ENCODE measurements around the gene LTBP1. TPM values are rescaled to one million over a fixed set of nuclear protein-coding genes. Genes with fewer than 3 reads are reported as not detected.

The LTBP1 gene
- total RNA-seq, 4 donors from 2014 or later: 5.1 to 12.9 (median 10.7) TPM

DNA sequence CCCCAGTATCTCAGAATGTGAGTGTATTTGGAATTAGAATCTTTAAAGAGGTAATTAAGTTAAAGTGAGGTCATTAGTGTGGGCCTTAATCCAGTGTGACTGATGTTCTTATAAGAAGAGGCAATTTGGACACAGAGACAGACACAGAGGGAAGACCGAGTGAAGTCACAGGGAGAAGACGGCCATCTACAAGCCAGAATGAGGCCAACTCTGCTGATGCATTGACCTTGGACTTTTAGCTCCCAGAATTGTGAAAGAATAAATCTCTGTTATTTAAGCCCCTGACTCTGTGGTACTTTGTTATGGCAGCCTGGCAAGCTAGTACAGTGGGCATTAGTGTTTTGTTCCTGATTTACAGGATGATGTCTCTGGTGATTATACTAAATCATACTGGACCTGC is 64.6 kb downstream of the LTBP1 start:
- no peaks in the 10 kb centered on the region for H3K36me3 ChIP-seq
- no peak overlapping the region for H3K27ac ChIP-seq
- intact Hi-C loops (cut with DNase I): no loop called here
- DNase-seq: no peak
- H3K9me3 ChIP-seq: no peaks in the 10 kb centered on the region
- WGBS, 2 donors: 91 to 94% methylated on average over 2 of the region's 2 CpGs
- H3K4me1 ChIP-seq: no peaks in the 10 kb centered on the region
- TF ChIP-seq, protein P1, sequence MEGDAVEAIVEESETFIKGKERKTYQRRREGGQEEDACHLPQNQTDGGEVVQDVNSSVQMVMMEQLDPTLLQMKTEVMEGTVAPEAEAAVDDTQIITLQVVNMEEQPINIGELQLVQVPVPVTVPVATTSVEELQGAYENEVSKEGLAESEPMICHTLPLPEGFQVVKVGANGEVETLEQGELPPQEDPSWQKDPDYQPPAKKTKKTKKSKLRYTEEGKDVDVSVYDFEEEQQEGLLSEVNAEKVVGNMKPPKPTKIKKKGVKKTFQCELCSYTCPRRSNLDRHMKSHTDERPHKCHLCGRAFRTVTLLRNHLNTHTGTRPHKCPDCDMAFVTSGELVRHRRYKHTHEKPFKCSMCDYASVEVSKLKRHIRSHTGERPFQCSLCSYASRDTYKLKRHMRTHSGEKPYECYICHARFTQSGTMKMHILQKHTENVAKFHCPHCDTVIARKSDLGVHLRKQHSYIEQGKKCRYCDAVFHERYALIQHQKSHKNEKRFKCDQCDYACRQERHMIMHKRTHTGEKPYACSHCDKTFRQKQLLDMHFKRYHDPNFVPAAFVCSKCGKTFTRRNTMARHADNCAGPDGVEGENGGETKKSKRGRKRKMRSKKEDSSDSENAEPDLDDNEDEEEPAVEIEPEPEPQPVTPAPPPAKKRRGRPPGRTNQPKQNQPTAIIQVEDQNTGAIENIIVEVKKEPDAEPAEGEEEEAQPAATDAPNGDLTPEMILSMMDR (IDR thresholded peaks at IDR 0.05): no peak
- H3K4me3 ChIP-seq (replicated peaks in 1 of 3): no peak overlapping the region
- H3K27me3 ChIP-seq: no peaks in the 10 kb centered on the region

GRCh38 chr2:33011941-33012340 is 65.2 kb downstream of the LTBP1 start:
- no peak for DNase-seq
- TF ChIP-seq POLR2A (IDR thresholded peaks at IDR 0.05): no peak
- TF ChIP-seq, protein P1 (IDR thresholded peaks at IDR 0.05): no peak
- Histone ChIP-seq H3K27ac (no peak overlapping the region), H3K4me1 (no peaks in the 10 kb centered on the region), H3K9me3 (no peaks in the 10 kb centered on the region), H3K27me3 (no peaks in the 10 kb centered on the region), H3K4me3 (replicated peaks in 1 of 3) (no peak overlapping the region), H3K36me3 (no peaks in the 10 kb centered on the region)
- intact Hi-C loops (cut with DNase I): no loop called here
- 90 to 92% methylated on average over 3 of the region's 3 CpGs for whole genome bisulfite sequencing, 2 donors

- no peaks in the 10 kb centered on the region for H3K9me3 ChIP-seq
- intact Hi-C loops (cut with DNase I): no loop called here
- DNase-seq: no peak
- H3K27ac ChIP-seq: no peak overlapping the region
- H3K27me3 ChIP-seq: no peaks in the 10 kb centered on the region
- H3K4me1 ChIP-seq: no peaks in the 10 kb centered on the region
- H3K4me3 ChIP-seq (replicated peaks in 1 of 3): no peak overlapping the region
- no peaks in the 10 kb centered on the region for H3K36me3 ChIP-seq
- TF ChIP-seq, protein P1 (IDR thresholded peaks at IDR 0.05): no peak
- no peak for TF ChIP-seq POLR2A (IDR thresholded peaks at IDR 0.05)
- 83 to 85% methylated on average over 3 of the region's 3 CpGs for WGBS, 2 donors
These were observed 66.9 kb downstream of the LTBP1 start for GRCh38 chr2:33013684-33014110.

DNA sequence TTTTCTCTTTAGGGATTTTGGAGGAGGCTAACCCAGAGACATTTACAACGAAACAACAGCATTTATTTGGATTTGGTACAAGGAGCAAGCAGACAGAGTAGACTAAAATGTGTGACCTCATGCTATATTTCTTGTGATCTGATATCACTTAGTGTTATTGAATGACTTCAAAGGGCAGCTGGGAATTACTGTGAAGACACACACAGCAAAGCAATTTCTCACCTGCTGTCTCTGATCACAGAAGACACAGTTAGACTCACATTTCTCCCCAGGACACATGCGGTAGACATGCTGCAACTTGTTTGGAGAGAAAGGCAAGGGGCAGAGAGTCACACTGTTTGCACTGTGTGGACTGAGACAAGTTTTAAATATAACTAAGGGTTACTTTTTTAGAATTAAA is 67.5 kb downstream of the LTBP1 start:
- TF ChIP-seq, protein P1 (IDR thresholded peaks at IDR 0.05): no peak
- TF ChIP-seq POLR2A (IDR thresholded peaks at IDR 0.05): no peak
- 62 to 81% methylated on average over 2 of the region's 2 CpGs for WGBS, 2 donors
- intact Hi-C loops (cut with DNase I): no loop called here

DNA sequence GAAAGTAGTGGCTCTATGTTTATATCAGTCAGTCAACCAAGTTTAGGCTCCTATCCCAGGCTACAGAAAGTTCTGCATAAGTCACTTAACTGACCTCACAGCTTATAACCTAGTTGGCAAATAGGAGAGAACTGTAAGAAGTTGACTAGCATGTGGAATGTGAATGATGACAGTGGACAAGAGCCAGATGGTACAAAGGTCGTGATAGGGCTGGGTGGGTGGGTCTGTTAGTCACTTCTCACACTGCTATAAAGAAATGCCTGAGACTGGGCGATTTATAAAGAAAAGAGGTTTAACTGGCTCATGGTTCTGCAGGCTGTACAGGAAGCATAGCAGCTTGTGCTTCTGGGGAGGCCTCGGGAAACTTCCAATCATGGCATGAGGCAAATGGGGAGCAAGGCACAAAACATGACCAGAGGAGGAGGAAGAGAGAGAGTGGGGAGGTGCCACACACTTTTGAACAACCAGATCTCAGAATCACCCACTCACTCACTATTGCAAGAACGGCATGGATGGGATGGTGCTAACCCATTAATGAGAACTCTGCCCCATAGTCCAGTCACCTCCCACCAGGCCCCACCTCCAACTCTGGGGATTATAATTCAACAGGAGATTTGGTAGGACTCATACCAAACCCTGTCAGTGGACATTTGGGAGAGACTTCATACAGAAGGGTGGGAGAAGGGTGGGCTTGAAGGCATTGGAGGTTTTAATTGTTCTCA is 68.8 kb downstream of the LTBP1 start:
- Histone ChIP-seq H3K4me1 (no peaks in the 10 kb centered on the region), H3K27me3 (no peaks in the 10 kb centered on the region), H3K27ac (no peak overlapping the region), H3K36me3 (no peaks in the 10 kb centered on the region), H3K4me3 (replicated peaks in 1 of 3) (no peak overlapping the region), H3K9me3 (no peaks in the 10 kb centered on the region)
- WGBS, 2 donors: 71 to 84% methylated on average over 4 of the region's 4 CpGs
- no peak for DNase-seq
- TF ChIP-seq, protein P1 (IDR thresholded peaks at IDR 0.05): no peak
- no peak for TF ChIP-seq POLR2A (IDR thresholded peaks at IDR 0.05)
- intact Hi-C loops (cut with DNase I): no loop called here

More for the DNA sequence above, 67.5 kb downstream of the LTBP1 start:
- no peak for DNase-seq
- Histone ChIP-seq H3K27me3 (no peaks in the 10 kb centered on the region), H3K4me3 (replicated peaks in 1 of 3) (no peak overlapping the region), H3K27ac (no peak overlapping the region), H3K9me3 (no peaks in the 10 kb centered on the region), H3K4me1 (no peaks in the 10 kb centered on the region), H3K36me3 (no peaks in the 10 kb centered on the region)
